Stimulated activated CD8-positive, alpha-beta memory T cell treated with anti-CD3 and anti-CD28 coated beads, Interleukin-4, amount 100 ng/mL, for 48 hours (primary cell): ENCODE data around the gene PARVB.

Experiments
- DNase-seq: peaks from one replicate; pipeline ENCODE4 v3.0.0-alpha.2; 2020

Gene PARVB

DNA sequence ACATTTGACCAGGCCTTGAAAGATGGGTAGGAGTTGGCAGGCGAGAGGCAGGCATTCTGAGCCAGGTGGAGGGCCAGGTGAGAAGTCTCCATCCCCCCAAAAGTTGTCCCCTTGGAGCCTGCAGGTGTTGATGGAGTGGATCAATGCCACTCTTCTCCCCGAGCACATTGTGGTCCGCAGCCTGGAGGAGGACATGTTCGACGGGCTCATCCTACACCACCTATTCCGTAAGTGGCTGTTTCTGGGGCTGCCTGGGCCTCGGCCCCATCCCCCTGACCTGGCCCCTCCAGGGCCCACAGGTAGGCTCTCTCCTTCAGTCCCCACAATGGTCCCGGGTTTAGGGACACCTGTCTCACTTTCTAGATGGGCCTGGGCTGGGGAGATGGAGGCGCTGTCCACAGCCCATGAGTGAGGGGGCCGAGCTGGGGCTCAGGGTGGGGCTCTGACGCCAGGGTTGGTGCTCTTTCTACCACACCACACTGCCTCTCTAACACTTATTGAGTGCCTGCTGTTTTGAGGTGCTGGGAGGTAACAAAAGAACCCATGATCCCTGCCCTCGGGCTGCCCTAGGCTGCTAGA, 163.6 kb downstream of the PARVB start:
- no peak for DNase-seq

DNA sequence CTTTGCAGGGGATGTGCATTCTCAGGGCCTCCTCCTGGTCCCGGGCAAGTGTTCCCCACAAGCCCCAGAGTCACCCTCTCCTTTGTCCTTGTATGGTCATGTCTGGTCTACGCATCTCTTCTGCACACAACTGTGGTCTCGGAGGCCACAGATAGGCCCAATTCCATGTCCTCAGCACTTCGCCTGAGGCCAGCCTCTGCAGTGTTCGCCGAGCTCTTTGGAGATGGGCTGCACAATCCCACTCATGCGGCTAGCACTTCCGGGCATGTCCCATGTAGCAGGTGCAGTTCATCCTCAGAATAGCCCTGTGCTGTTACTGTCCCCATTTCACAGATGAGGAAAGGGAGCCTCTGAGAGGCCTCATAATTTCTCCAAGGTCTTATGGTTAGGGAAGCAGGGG, 164.2 kb downstream of the PARVB start:
- DNase-seq = no peak

DNA sequence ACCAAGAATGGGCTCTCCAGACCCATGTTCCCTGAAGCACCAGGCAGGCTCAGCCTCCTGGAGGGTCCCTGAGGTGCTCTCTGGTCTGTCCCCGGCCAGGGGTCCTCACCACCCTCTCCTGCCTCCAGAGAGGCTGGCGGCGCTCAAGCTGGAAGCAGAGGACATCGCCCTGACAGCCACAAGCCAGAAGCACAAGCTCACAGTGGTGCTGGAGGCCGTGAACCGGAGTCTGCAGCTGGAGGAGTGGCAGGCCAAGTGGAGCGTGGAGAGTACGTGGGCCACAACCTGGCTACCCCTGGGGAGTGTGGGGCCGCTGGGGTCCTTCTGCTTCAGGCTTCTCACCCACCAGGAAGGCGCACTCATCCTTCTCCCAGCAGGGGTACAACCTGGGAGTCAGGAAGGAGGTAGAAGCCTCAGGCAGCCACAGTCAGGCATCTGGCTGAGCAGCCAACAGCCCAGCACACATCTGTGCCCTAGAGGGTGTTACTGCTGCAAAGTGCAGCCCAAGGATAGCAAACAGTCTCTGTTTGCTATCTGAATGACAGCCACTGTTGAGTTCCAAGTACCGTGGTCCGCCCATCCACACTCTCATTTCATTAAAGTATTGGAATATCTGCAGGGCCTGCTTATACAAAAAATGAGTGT, 165.0 kb downstream of the PARVB start:
- DNase-seq = no peak

DNA sequence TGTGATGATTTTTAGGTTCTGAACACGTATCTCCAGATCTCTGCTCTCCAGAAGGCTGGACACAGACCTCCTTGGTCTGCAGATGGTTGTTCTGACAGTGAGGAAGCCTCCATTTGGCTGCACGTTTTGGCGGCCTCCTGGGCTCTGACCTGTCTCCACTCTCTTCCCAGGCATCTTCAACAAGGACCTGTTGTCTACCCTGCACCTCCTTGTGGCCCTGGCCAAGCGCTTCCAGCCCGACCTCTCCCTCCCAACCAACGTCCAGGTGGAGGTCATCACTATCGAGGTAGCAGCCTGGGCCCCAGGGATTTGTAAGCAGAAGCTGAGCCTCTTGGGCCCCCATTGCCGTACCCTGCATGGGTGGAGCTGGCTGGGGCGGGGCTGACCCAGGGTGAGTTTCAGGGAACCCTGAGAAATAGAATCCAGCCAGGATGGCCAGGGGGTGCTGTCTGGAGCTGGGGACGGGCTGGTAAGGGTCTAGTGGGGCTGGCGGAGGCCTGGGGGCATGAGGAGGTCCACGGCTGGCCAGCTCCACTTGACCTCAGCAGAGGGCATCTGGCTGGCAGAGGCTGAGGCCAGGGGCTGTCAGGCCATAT, 166.4 kb downstream of the PARVB start:
- DNase-seq = no peak

DNA sequence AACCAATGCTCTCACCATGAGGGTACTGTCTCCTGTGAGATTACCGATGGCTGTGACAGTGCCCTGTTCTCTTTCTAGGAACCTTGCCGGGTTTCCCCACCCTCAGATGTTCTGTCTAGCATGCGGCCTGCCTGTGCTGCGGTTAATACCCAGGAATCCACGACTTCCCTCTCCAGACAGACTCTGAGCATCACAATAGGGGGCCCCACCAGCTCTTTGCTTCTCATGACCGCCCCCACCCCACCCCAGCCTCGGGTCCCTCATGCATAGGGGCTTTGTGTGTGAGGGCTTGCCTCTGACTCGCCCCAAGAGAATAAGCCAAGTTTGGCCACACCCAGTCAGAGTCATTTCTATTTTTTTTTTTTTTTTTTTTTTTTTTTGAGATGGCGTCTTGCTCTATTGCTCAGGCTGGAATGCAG, 166.9 kb downstream of the PARVB start:
- peak; percentile 71 for DNase-seq

DNA sequence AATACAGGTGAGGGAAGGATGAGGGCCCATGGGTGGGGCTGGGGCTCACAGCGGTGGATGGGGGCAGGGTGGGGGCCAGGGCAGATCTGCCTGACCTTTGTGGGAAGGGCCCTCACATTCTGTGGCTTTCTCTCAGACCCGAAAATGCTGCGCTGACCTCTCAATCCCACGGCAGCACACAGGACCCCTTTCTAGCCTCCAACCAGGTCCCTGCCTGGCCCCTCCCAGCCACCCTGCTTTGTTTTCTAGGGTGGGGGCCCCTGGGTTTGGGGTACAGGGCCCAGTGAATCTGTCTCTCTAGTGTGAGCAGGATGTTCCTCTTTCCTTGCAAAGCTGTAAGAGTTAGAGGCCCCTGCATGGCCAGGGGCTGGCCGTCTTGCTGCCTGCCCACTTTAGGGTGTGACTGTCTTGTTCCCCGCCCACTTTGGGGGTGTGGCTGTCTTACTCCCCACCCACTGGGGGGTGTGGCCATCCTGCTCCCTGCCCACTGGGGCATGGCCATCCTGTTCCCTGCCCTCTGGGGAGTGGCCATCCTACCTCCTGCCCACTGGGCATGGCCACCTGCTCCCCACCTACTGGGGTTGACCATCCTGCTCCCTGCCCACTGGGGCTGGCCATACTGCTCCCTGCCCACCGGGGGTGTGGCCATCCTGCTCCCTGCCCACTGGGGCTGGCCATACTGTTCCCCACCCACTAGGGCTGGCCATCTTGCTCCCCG, 168.2 kb downstream of the PARVB start:
- peak; percentile 81 for DNase-seq

DNA sequence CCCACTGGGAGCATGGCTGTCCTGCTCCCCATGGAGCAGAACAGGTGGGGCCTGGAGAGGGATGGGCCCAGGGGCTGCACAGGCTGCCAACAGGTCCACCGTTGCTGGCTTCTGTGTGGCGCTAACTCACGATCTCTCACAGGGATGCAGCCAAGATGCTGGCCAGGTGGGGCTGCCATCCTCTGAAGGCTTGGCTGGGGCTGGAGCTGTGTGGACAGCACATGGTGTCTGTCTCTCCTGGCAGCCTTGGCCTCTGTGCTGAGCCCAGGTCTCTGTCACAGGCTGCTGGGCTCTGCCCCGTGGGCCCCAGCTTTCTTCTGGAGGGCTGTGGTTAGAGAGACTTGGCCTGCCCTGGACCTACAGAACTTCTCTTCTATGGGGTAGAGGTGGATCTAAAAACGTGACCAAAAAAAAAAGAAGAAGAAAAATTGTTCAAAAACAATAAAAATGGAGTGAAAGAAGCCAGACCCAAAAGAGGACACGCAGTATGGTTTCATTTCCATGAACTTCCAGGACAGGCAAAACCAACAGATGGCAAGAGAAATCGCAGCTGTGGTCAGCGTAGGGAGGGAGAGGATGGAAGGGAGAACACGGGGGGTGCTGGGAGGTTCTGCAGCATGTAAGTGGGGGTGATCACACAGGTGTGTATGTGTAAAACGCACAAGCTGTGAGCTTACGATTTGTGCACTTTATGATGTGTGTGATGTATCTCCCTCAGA, 168.9 kb downstream of the PARVB start:
- DNase-seq = no peak

DNA sequence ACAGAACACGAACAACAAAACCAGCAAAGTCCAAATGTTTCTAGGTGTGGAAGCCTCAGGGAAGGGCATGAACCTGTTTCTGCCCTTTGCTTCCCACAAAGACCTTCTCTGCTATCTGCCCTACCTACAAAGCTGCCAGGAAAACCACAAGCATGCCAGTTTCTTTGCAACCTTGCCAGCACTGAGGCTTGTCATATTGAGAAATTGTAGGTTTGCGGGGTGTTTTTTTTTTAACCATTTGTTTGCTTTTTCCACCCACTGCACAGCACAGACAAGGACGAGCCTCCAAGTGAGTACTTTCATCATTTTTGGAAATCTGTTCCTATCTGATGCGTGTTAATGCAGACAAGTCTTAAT, 169.4 kb downstream of the PARVB start:
- no peak for DNase-seq

DNA sequence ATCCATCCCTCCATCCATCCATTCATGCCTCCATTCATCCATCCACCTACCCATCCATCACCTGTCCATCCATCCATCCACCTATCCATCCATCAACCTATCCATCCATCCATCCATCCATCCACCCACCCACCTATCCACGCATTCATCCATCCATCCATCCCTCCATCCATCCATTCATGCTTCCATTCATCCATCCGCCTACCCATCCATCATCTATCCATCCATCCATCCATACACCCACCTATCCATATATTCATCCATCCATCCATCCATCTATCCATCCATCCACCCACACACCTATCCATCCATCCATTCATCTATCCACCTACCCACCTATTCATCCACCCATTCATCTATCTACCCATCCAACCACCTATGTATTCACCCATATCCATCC, 170.5 kb downstream of the PARVB start:
- no peak for DNase-seq

DNA sequence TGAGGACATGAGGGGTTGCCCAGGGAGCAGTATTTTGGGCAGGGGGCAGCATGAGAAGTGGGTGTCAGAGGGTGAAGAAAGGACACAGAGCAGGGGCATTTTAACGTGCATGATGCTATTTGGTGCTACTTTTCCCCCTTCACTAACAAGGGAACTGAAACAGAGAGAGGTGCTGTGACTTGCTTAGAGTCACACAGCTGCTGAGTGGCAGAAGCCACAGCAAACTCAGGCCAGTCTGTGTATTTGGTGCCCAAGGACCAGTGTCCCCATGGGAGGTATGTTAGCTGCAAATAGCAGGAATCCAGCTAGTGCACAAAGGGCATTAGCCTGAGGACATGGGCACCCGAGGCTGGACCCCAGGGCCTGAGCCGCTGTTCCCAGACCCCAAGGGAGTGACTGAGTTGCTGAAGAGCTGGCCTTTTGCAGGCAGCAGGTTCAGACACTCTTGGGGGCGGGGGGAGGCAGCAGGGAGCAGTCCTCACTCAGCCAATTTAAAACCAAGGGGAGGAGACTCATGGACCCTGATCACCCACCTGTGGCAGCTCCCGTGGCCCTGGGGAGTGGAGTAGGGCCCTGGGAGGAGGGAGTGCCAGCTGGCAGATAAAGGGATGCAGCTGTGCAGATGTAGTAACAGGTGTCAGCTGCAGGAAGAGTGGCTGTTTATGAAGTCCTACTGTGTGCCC, 171.2 kb downstream of the PARVB start:
- DNase-seq = no peak

DNA sequence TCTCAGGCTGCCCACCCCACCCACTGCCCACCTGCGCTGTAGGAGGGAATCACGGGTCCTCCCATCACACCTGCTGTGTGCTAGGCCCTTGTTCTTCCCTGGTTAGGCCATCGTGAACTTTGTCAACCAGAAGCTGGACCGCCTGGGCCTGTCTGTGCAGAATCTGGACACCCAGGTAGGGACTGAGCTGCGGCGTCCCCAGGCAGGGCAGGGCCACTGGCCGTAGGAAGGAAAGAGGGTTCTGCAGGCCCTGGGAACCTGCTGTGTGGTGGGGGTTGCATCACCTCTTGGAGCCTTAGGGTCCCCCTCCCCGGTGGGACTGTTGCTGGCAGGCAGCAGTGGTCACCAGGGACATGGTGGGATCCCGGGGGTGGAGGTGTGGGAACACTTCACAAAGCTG, 172.1 kb downstream of the PARVB start:
- no peak for DNase-seq

DNA sequence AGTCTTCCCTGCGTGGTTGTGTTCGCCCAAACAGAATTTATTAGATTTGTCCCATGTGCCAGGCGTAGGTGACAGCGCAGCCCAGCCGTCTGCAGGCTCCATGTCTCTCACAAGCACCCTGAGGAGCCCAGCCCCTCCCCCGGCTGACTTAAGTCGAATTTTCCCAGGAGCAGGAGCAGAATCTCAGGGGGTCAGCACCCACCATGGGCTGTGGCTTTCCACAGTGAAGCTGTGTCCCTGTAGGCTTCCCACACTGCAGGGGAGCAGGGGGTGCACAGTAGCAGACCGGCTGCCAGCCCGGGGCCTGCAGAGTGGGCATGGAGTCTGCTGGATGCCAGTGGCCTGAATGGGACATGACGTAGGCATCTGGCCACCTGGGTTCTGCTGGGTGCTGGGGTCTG, 172.6 kb downstream of the PARVB start:
- no peak for DNase-seq

DNA sequence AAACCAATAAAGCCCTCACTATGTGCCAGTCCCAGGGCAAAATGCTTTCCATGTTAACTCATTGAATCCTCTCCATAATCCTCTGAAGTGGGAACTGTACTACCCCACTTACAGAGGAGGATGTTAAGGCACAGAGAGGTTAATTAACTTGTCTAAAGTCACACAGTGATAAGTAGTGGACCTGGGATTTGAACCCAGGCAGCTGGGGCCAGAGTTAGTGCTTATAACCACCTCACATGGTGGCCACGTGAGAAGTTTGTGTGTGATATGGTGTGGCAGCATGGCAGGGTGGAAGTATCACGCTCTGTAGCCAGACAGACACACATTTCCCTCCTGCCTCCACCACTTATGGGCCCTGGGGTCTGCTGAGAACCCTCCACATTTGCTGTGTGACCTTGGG, 173.2 kb downstream of the PARVB start:
- DNase-seq = no peak

DNA sequence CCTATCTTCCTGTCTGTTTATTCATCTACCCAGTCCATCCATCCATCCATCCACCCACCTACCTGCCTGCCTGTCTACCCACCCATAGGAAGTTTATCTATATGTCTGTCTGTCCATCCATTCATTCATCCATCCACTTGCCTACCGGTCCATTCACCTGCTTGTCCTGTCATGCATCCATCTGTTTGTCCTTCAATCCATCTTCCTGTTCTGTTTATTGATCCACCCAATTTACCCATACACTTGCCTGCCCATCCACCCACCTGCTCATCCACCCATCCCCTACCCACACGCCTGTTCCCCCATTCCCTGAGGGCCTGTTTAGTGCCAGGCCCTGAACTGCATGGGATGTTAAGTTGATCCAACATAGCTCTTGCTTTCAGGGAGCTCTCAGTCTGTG, 175.1 kb downstream of the PARVB start:
- DNase-seq = no peak

DNA sequence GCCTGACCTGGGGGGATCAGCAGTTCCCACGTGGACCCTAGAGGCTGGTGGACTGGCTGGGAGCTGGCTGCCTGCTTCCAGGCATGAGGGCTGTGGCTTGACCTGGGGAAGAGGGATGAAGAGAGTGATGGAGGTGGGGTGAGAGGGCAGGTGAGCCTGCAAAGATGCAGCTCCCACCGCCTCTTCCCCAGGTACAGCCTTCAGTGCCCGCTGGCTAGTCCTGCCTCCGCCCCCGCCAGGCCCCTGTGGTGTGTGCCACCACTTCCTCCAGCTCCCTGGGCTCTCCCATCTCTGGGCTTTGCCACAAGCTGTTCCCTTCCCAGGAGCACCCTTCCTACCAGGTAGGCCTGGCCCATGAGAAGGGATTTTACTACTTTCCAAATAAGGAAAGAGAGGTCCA, 175.8 kb downstream of the PARVB start:
- DNase-seq = no peak

DNA sequence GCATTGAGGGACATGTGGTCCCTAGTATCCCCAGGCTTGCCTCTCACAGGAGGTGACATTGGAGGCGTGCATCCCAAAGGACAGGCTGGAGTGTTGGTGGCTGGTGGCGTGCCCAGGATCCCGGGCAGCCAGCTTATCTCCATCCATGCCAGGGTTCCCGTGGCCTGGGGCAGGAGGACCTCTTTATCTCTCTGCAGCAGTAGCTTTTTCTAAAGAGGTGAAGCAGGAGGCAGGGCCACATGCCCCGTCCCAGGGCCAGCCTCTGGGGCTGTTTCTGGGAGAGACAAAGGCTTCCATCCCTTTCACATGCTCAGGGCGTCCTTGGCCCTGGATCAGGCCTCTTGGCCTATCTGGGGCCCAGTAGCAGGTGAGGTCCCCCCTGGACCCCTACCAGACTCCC, 176.3 kb downstream of the PARVB start:
- DNase-seq = no peak

DNA sequence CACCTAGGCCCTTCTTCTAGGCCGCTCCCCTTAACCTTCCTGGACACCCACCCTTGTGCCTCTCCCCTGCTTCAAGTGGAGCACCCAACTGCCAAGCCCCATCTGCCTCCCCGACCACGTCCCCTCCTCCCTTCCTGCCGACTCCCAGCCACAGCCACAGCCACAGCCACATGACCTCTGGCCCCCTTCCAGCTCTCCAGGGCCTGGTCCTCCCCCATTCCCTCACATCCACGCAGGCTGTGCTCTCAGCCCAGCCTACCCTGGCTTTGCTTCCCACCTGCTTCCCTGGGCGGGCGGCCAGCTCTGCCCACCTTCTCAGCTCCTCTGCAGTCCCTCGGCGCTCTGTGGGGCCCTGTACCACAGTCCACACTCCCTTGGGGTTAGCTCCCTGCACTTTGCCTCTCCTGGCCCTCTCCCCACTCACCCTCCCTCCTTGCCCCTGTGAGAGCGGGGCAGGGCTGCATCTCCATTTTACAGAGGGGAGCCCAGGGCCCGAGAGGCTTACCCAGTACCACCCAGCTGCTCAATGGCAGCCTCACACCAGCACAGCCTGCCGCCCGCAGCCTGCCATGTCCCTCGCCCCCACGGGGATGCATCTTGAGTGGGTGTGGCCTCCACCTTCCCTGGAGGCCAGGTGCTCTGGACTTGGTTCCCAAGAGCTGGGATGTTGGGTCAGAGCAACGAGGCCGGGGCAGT, 176.9 kb downstream of the PARVB start:
- no peak for DNase-seq

DNA sequence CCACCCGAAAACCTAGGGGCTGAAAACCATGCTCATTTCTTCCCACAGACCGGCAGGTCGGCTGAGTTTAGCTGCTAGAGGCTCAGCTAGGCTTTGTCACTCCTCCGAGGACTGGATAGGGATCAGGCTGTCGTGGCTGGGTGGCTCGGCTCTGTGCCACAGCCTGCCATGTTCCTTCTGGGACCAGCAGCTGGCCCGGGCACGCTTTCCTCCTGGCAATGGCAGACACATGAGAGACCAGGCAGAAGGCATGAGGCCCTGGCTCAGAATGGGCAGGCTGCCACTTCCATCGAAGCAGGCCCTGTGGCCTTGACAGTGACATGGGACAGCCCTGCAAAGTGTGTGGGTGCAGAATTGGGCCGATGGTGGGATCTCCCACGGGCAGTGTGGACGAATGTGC, 177.6 kb downstream of the PARVB start:
- DNase-seq = no peak

DNA sequence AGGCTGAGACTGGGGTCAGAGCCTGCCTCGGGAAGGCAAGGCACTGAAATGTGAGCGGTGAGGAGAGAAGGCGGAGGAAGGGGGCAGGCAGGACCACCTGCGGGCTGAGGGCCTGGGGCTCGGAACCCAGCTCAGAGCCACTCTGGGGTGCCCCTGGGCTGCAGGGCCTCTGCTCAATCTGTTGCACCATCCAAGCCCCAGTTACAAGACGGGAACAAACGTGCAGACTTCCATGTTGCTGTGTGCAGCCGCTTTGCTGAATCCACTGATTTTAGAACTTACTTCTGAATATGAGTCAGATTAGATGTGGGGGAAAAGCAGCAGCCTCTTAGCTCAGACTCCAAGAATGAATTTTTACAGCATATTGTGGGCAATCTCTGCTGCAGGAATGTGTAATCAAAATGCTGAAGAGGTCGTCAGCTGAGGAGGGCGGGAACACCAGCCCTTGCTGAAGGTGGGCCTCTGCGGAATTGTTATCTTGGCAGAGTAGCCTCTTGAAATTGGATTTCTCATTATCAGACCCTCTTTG, 178.2 kb downstream of the PARVB start:
- DNase-seq = no peak

DNA sequence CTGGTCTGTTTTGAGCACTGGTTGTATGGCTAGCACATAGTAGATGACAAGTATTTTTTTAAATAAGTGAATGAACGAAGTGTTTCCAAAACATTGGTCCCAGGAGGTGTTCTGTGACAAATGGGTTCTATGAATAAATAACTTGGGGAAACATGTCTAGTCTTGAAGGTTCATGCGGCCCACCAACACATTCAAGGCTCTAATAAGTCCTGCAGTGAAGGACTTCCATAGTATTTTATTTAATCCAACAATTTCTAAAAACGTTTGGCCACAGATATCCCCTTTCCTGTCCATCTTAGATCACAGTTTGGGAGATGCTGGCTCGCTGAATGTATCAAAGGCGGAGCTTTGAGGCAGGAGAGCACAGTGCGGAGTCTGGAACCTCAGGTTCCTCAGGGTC, 179.1 kb downstream of the PARVB start:
- DNase-seq = no peak

DNA sequence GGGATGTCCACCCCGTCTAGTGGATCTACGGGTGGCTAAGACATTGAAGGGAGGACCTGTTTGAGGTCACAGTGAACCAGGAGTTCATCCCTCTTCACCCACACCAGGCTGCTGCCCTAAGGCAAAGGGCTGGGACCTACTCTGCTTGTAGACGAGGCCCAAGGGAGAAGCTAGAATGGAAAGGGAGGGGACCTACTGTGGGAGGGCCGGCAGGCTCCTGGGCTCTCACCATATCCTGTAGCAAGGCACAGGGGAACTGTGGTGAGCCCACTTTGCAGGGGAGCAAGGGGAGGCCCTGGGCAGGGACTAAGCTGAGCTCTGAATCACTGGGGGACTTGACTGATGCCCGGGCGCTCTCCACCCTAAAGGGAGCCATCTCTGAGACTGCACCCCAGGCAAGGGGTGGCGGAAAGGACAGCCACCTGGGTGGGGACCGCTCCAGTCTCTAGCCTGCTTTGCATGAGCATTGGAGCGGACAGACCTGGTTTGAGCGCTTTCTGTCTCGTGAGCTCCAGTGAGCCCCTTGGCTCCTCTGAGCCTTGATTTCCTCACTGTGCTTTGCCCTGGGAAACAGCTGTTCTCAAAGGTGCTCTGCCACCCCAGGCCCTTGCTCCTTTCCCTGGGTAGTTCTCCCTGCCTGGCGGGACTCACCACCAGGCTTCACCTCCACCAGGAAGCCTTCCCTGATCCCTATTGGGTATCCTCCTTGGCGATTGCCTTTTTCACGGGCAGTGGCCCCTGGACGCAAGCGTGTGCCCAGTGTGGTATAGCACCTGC, 180.8 kb downstream of the PARVB start:
- no peak for DNase-seq
